Kidney (tissue), 14 donors: Measurements from ENCODE around the gene TMEM205. TPM values are rescaled to one million over a fixed set of nuclear protein-coding genes. Genes with fewer than 3 reads are reported as not detected.
"Not testable (repeated sequence)": the region's sequence is repeated elsewhere in the genome, so short reads cannot be mapped to it uniquely, and the experiment has no call there.

Source experiments
- DNase-seq, 5 donors: peaks; one replicate each; pipeline ENCODE4 v3.0.0-alpha.2; 2013 to 2020
- FAIRE-seq: peaks from 2 replicates; lab custom pipeline; 2012; peaks lifted over from hg19 to GRCh38; lab: Jason Lieb, UNC
- H3K27ac ChIP-seq, 2 donors: one replicate each; pipeline ENCODE4 v1.7.0; 2013; ENCODE audit warnings: low read depth in 2 of 2, low read length in 2 of 2, inconsistent platforms in 1 of 2
- H3K27me3 ChIP-seq: one replicate; pipeline ENCODE4 v1.7.1; 2013; ENCODE audit warnings: low read length, inconsistent platforms; ENCODE audit not compliant: control insufficient read depth, insufficient read depth
- H3K36me3 ChIP-seq, 3 donors: one replicate each; pipeline versions ENCODE4 v1.7.0 to v1.7.1; 2013; ENCODE audit warnings: low read length in 3 of 3, control low read depth in 1 of 3, inconsistent platforms in 1 of 3; ENCODE audit not compliant: insufficient read depth in 3 of 3, control insufficient read depth in 2 of 3
- H3K4me1 ChIP-seq, 3 donors: one replicate each; pipeline versions ENCODE4 v1.7.0 to v1.7.1; 2013; ENCODE audit warnings: low read length in 3 of 3, inconsistent platforms in 1 of 3, low read depth in 1 of 3; ENCODE audit not compliant: control insufficient read depth in 2 of 3, insufficient read depth in 2 of 3
- H3K4me3 ChIP-seq, 3 donors: one replicate each; pipeline versions ENCODE4 v1.7.0 to v1.8.1; 2013; ENCODE audit warnings: low read length in 3 of 3, control low read depth in 1 of 3, inconsistent platforms in 1 of 3
- H3K9ac ChIP-seq, 3 donors: one replicate each; pipeline versions ENCODE4 v1.7.0 to v1.7.1; 2013; ENCODE audit warnings: low read length in 3 of 3, control low read depth in 1 of 3, inconsistent platforms in 1 of 3
- H3K9me3 ChIP-seq, 3 donors: one replicate each; pipeline versions ENCODE4 v1.7.0 to v1.7.1; 2013; ENCODE audit warnings: low read length in 3 of 3, control low read depth in 1 of 3, inconsistent platforms in 1 of 3; ENCODE audit not compliant: control insufficient read depth in 2 of 3, insufficient read depth in 1 of 3
- CTCF ChIP-seq: IDR thresholded peaks from 3 replicates; pipeline ENCODE4 v1.5.1; 2012; ENCODE audit warnings: mild to moderate bottlenecking, moderate library complexity, borderline replicate concordance; ENCODE audit not compliant: insufficient read depth; ENCODE audit errors: extremely low read depth
- intact Hi-C: fragments of 100-400 bp; cut with DNase I; formaldehyde crosslinking; loops from one replicate; pipeline ENCODE4 v1.11.1; 2022
- polyA plus RNA-seq: library from polyadenylated mRNA; stranded (reverse); fragments of 350-450 nt; fragmentation: Illumina TruSeq; extraction: RNeasy Lipid Tissue Mini Kit (QIAGEN cat#74804); gene quantifications from one replicate; pipeline ENCODE4 v1.2.3, GENCODE V29; 2014; ENCODE audit warnings: low read depth, low replicate concordance; ENCODE audit not compliant: insufficient read depth
- total RNA-seq: library from RNA; stranded (reverse); fragmentation: NEBNext Ultra II Directional; extraction: Animal tissue kit (Norgen Biotek cat#: 25700); gene quantifications from one replicate; pipeline ENCODE4 v1.2.1, GENCODE V29; 2021
- donor health status: control.
- donor health status: control.
- donor health status: control.
- donor health status: control.
- donor health status: control.
- donor health status: DM: yes; HTN: yes; CAD: no.
- donor health status: Normal renal cell carcinoma (clear cell type).

TMEM205 gene
- total and polyA plus RNA-seq, 2 donors from 2014 or later = 150 to 417 TPM

- intact Hi-C loops = no loop called here
- Histone ChIP-seq H3K27me3 (no peaks in the 10 kb centered on the region), H3K9ac (no peak overlapping the region), H3K27ac (no peak overlapping the region), H3K36me3 (no peaks in the 10 kb centered on the region), H3K4me3 (no peak overlapping the region), H3K4me1 (peaks cover 0 to 11% (median 0%) of the 10 kb centered on the region in 3 donors), H3K9me3 (peaks cover 0 to 6% (median 0%) of the 10 kb centered on the region in 3 donors)
- no peak for FAIRE-seq
- no peak for TF ChIP-seq CTCF
- DNase-seq = no peak
Observed at GRCh38 chr19:11347546-11348039, 1.5 kb upstream of the TMEM205 start.

DNA sequence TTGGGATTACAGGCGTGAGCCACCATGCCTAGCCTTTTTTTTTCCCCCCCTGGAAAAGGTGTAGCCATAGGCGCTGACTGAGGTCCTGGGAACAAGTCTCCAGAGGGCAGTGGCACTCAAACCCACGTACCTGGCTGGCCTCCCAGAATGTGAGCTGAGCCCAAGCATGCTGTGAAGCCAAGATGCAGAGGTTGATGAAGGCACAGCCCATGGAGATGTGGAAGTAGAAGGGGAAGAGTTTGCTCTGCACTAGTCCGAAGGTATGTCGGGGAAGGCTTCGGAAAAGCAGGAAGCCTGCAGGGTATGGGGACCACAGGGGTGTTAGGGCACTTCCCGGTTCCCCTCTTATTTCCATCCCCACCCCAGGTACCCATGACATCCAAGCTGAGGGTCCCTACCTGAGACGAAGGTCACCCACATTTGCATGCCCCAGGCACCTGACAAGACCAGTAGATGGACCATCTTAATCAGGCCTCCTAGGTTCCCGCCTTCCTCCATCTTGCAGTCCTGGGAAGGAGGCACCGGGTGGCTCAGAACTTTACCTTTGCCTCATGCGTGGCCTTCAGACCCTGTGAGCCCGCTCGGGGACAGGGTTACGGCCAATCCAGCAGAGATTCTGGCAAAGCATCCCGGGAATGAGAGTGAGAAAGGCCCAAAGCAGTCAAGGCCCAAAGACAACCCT is 805 bp downstream of the TMEM205 start:
- peak overlapping the region; percentile 89 to 97 (median 95) for H3K4me3 ChIP-seq

GRCh38 chr19:11342429-11342828 is 3.6 kb downstream of the TMEM205 start:
- no peak overlapping the region for H3K9ac ChIP-seq
- DNase-seq (no peak), FAIRE-seq (no peak)
- H3K36me3 ChIP-seq = no peaks in the 10 kb centered on the region
- H3K27me3 ChIP-seq = no peaks in the 10 kb centered on the region
- H3K4me3 ChIP-seq = no peak overlapping the region
- intact Hi-C loops = no loop called here
- peaks cover 0 to 20% (median 4%) of the 10 kb centered on the region in 3 donors for H3K4me1 ChIP-seq
- H3K9me3 ChIP-seq = no peaks in the 10 kb centered on the region
- TF ChIP-seq CTCF = no peak
- no peak overlapping the region for H3K27ac ChIP-seq

More for the DNA sequence above, 805 bp downstream of the TMEM205 start:
- no peak for FAIRE-seq
- no peak for DNase-seq
- no peaks in the 10 kb centered on the region for H3K36me3 ChIP-seq
- peaks cover 0 to 11% (median 0%) of the 10 kb centered on the region in 3 donors for H3K4me1 ChIP-seq
- peak overlapping the region; percentile 87 to 95 (median 89) for H3K9ac ChIP-seq
- intact Hi-C loops = no loop called here
- no peak for TF ChIP-seq CTCF
- H3K27ac ChIP-seq = no peak overlapping the region
- no peaks in the 10 kb centered on the region for H3K27me3 ChIP-seq
- H3K9me3 ChIP-seq = peaks cover 0 to 6% (median 0%) of the 10 kb centered on the region in 3 donors

DNA sequence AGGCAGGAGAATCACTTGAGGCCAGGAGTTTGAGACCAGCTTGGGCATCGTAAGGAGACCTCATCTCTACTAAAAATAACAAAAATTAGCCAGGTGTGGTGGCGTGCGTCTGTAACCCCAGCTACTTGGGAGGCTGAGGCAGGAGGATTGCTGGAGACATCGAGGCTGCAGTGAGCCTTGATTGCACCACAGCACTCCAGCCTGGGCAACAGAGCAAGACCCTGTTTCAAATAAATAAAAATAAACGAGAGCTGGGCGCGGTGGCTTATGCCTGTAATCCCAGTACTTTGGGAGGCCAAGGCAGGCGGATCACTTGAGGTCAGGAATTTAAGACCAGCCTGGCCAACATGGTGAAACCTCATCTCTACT is 6.0 kb downstream of the TMEM205 start:
- FAIRE-seq, H3K27me3 ChIP-seq, DNase-seq, intact Hi-C loops, H3K27ac ChIP-seq, H3K36me3 ChIP-seq, H3K9me3 ChIP-seq: not testable (repeated sequence)
- Histone ChIP-seq H3K4me3 (peak overlapping the region in 2 of 3 donors; percentile 66 to 67), H3K9ac (peak overlapping the region in 1 of 3 donors; percentile 71), H3K4me1 (peaks cover 0 to 12% (median 4%) of the 10 kb centered on the region in 3 donors)
